ENCODE data around the gene CKMT1B.
"Not testable (repeated sequence)": the region's sequence is repeated elsewhere in the genome, so short reads cannot be mapped to it uniquely, and the experiment has no call there.

Gene CKMT1B
- total RNA-seq, result 0 reads per million in 3 donors

DNA sequence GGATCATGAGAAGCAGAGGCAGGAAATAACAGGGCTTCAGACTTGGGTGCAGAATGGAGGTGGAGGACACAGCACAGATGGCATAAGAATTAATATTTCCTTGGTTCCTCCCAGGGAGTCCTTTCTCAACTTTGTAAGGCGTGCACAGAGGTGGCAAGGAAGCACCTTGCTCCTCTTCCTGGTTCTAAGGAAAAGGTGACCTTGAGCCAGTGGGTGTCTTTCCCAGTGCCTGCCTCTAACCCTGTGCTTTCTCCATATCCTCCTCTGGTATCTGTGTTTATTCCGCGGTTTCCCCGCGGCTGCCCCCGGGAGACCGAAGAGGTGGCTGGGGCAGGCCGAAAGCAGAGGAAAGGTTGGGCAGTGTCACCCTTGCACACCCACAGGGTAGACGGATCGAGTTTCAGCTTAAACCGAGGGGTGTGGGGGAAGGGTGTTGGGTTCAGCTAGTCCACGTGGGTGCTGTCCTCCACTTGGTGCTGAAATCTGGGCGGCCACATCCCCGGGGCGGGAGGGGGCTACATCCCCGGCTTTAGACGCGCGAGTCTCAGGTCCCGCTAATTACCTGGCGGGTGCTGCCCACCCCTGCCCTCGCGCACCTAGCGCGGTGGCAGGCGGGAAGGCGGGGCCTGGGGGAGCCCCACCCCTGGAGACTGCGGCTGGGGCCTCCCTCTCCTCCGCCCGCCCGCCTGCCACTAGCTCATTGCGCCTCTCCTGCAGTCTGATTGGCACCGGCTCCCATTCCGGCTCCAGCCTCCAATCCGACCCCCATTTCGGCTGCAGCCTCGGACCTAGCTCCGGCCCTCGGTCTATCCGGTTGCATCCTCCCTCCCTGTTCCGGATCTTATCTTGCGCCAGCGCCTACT is at the start of gene CKMT1B:
CKMT1B (plus strand) TSS at position 700 of the 863 bp plus-strand sequence. CDS start 192 bp downstream, outside the sequence.
- H3K9me3 ChIP-seq (ENCODE audit: control insufficient read depth, low read length); H3K27ac ChIP-seq (ENCODE audit: insufficient read depth, low read length, poor library complexity, severe bottlenecking); H3K4me1 ChIP-seq (ENCODE audit: control insufficient read depth, insufficient read depth, low read length, poor library complexity, severe bottlenecking); H3K36me3 ChIP-seq (ENCODE audit: control insufficient read depth, insufficient read depth, low read length); H3K4me3 ChIP-seq (ENCODE audit: insufficient read depth, low read depth, low read length, poor library complexity, severe bottlenecking); DNase-seq; H3K27me3 ChIP-seq (replicated peaks; ENCODE audit: control insufficient read depth, insufficient read depth, low read length, poor library complexity, severe bottlenecking): not testable (repeated sequence)

DNA sequence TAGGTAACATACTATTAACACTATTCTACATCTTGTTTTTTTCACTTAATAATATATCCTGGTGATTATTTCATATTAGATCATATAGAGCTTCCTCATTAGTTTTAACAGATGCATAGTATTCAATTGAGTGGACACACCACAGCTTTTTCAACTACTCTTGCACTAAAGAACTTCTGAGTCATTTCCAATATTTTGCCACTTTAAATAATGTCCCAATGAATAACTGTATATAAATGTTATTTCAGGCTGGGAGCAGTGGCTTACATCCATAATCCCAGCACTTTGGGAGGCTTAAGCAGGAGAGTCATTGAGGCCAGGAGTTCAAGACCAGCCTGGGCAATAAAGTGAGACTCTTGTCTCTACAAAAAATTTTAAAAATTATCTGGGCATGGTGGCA is 49.6 kb upstream of the CKMT1B start:
- Histone ChIP-seq H3K9me3 (ENCODE audit: control insufficient read depth, low read length) (no peaks in the 10 kb centered on the region), H3K4me1 (ENCODE audit: control insufficient read depth, insufficient read depth, low read length, poor library complexity, severe bottlenecking) (no peaks in the 10 kb centered on the region)
- DNase-seq, result no peak

DNA sequence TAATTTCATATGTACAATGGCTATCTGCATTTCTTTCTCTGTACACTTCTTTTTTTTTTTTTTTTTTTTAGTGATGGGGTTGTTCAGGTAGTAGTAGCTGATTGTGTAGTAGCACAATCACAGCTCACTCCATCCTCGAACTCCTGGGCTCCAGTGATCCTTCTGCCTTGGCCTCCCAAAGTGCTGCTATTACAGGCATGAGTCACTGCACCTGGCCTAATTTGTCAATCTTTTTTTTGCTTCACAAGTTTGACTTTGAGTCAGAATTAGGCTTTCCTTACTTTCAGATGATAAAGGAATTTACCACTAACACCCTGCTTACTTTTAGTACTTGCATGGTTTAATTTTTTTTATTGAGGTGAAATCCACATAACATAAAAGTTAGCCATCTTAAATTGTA is 48.4 kb upstream of the CKMT1B start:
- Histone ChIP-seq H3K27ac (ENCODE audit: insufficient read depth, low read length, poor library complexity, severe bottlenecking) (no peak overlapping the region), H3K9me3 (ENCODE audit: control insufficient read depth, low read length) (no peaks in the 10 kb centered on the region), H3K36me3 (ENCODE audit: control insufficient read depth, insufficient read depth, low read length) (no peaks in the 10 kb centered on the region), H3K27me3 (replicated peaks; ENCODE audit: control insufficient read depth, insufficient read depth, low read length, poor library complexity, severe bottlenecking) (no peaks in the 10 kb centered on the region), H3K4me1 (ENCODE audit: control insufficient read depth, insufficient read depth, low read length, poor library complexity, severe bottlenecking) (no peaks in the 10 kb centered on the region), H3K4me3 (ENCODE audit: insufficient read depth, low read depth, low read length, poor library complexity, severe bottlenecking) (no peak overlapping the region)
- DNase-seq, result no peak

More for the DNA sequence above, 49.6 kb upstream of the CKMT1B start:
- Histone ChIP-seq H3K27me3 (replicated peaks; ENCODE audit: control insufficient read depth, insufficient read depth, low read length, poor library complexity, severe bottlenecking) (no peaks in the 10 kb centered on the region), H3K36me3 (ENCODE audit: control insufficient read depth, insufficient read depth, low read length) (no peaks in the 10 kb centered on the region), H3K4me3 (ENCODE audit: insufficient read depth, low read depth, low read length, poor library complexity, severe bottlenecking) (no peak overlapping the region), H3K27ac (ENCODE audit: insufficient read depth, low read length, poor library complexity, severe bottlenecking) (no peak overlapping the region)

DNA sequence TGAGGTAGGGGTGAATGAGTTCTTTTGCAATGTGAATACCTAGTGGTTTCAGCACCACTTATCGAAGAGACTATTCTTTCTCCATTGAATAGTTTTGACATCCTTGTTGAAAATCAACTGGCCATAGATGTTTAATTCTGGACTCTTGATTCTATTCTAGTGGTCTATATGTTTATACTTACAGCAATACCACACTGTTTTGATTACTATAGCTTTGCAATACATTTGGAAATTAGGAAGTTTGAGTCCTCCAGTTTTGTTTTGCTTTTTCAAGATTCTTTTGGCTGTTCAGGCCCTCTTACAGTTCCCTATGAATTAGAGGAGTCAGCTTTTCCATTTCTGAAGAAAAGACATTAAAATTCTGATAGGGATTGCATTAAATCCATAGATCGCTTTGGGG is 46.3 kb upstream of the CKMT1B start:
- H3K36me3 ChIP-seq (ENCODE audit: control insufficient read depth, insufficient read depth, low read length), result no peaks in the 10 kb centered on the region
- H3K27ac ChIP-seq (ENCODE audit: insufficient read depth, low read length, poor library complexity, severe bottlenecking), result no peak overlapping the region
- no peaks in the 10 kb centered on the region for H3K4me1 ChIP-seq (ENCODE audit: control insufficient read depth, insufficient read depth, low read length, poor library complexity, severe bottlenecking)
- no peaks in the 10 kb centered on the region for H3K27me3 ChIP-seq (replicated peaks; ENCODE audit: control insufficient read depth, insufficient read depth, low read length, poor library complexity, severe bottlenecking)
- no peaks in the 10 kb centered on the region for H3K9me3 ChIP-seq (ENCODE audit: control insufficient read depth, low read length)
- H3K4me3 ChIP-seq (ENCODE audit: insufficient read depth, low read depth, low read length, poor library complexity, severe bottlenecking), result no peak overlapping the region
- DNase-seq, result no peak

DNA sequence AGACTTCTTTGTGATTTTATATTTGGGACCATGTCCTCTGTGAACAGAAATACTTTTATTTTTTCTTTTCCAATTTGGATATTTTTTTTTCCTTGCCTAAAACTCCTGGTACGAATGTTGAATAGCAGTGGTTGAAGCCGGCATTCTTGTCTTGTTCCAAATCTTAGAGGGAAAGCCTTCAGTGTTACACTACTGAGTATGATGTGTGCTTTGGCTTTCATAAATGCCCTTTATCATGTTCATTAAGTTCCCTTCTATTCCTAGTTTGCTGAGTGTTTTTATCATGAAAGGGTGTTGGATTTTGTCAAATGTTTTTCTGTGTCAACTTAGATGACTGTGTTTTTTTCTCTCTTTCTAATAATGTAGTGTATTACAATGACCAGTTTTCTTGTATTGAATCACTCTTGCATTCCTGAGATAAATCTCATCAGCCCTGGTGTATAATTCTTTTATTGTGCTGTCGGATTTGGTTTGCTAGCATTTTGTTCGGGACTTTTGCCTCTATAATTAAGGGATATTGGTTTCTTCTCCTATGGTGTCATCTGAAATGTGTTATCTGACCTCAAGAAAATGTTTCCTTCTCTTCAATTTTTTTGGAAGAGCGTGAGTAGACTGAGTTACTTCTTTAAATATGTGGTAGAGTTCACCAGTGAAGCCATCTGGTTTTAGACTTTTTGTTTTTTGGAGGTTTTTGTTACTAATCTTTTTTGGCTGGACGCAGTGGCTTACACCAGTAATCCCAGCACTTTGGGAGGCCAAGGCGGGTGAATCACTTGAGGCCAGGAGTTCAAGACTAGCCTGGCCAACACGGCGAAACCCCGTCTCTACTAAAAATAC is 43.1 kb upstream of the CKMT1B start:
- H3K27ac ChIP-seq (ENCODE audit: insufficient read depth, low read length, poor library complexity, severe bottlenecking), result no peak overlapping the region
- H3K4me1 ChIP-seq (ENCODE audit: control insufficient read depth, insufficient read depth, low read length, poor library complexity, severe bottlenecking), result no peaks in the 10 kb centered on the region
- no peaks in the 10 kb centered on the region for H3K9me3 ChIP-seq (ENCODE audit: control insufficient read depth, low read length)
- DNase-seq, result no peak
- no peak overlapping the region for H3K4me3 ChIP-seq (ENCODE audit: insufficient read depth, low read depth, low read length, poor library complexity, severe bottlenecking)
- H3K27me3 ChIP-seq (replicated peaks; ENCODE audit: control insufficient read depth, insufficient read depth, low read length, poor library complexity, severe bottlenecking), result no peaks in the 10 kb centered on the region
- no peaks in the 10 kb centered on the region for H3K36me3 ChIP-seq (ENCODE audit: control insufficient read depth, insufficient read depth, low read length)

DNA sequence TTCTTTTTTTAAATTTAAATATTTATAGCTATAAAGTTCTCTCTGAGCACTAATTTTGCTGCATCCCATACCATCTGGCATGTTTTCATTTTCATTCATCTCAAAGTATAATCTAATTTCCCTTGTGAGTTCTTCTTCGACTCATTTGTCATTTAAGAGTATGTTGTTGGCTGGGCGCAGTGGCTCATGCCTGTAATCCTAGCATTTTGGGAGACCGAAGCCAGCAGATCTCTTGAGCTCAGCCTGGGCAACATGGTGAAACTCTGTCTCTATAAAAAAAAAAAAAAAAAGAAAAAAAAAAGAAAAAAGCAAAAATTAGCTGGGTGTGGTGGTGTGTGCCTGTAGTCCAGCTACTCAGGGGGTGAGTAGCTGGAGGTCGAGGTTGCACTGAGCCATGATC is 41.6 kb upstream of the CKMT1B start:
- Histone ChIP-seq H3K4me3 (ENCODE audit: insufficient read depth, low read depth, low read length, poor library complexity, severe bottlenecking) (no peak overlapping the region), H3K27ac (ENCODE audit: insufficient read depth, low read length, poor library complexity, severe bottlenecking) (no peak overlapping the region), H3K9me3 (ENCODE audit: control insufficient read depth, low read length) (no peaks in the 10 kb centered on the region), H3K36me3 (ENCODE audit: control insufficient read depth, insufficient read depth, low read length) (no peaks in the 10 kb centered on the region), H3K27me3 (replicated peaks; ENCODE audit: control insufficient read depth, insufficient read depth, low read length, poor library complexity, severe bottlenecking) (no peaks in the 10 kb centered on the region), H3K4me1 (ENCODE audit: control insufficient read depth, insufficient read depth, low read length, poor library complexity, severe bottlenecking) (no peaks in the 10 kb centered on the region)
- no peak for DNase-seq

DNA sequence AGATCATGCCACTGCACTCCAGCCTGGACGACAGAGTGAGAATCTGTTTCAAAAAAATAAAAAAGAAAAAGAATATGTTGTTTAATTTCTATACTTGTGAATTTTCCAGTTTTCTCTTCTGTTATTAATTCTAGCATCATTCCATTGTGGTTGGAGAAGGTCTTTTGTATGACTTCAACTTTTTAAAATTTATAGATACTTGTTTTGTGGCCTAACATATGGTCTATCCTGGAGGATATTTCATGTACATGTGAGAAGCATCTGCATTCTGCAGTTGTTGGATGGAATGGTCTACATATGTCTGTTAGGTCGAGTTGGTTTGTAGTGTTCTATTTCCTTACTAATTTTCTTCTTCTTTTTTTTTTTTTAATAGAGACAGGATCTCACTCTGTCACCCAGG is 40.8 kb upstream of the CKMT1B start:
- Histone ChIP-seq H3K27ac (ENCODE audit: insufficient read depth, low read length, poor library complexity, severe bottlenecking) (no peak overlapping the region), H3K27me3 (replicated peaks; ENCODE audit: control insufficient read depth, insufficient read depth, low read length, poor library complexity, severe bottlenecking) (no peaks in the 10 kb centered on the region), H3K4me1 (ENCODE audit: control insufficient read depth, insufficient read depth, low read length, poor library complexity, severe bottlenecking) (no peaks in the 10 kb centered on the region), H3K9me3 (ENCODE audit: control insufficient read depth, low read length) (no peaks in the 10 kb centered on the region), H3K36me3 (ENCODE audit: control insufficient read depth, insufficient read depth, low read length) (no peaks in the 10 kb centered on the region), H3K4me3 (ENCODE audit: insufficient read depth, low read depth, low read length, poor library complexity, severe bottlenecking) (no peak overlapping the region)
- DNase-seq, result no peak

DNA sequence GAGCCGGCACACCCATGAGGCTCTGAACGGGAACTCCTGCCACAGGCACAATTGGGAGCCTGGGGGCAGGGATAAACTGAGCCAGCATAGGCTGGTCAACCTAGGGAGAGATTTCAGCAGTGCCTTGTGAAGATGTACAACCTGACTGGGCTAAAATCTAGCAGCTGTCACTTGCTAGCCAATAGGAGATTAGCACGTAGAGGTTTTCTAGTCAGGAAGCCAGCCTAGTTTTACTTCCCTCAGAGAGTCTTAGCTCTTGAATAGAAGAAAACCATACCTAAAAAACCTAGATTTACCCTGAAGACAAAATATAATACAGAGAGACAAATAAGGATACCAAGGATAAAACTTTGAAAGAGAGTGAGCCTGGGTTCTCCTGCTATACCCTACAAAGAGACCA is 31.1 kb upstream of the CKMT1B start:
- not testable (repeated sequence) for H3K4me3 ChIP-seq (ENCODE audit: insufficient read depth, low read depth, low read length, poor library complexity, severe bottlenecking); H3K27ac ChIP-seq (ENCODE audit: insufficient read depth, low read length, poor library complexity, severe bottlenecking); H3K9me3 ChIP-seq (ENCODE audit: control insufficient read depth, low read length); DNase-seq; H3K4me1 ChIP-seq (ENCODE audit: control insufficient read depth, insufficient read depth, low read length, poor library complexity, severe bottlenecking); H3K36me3 ChIP-seq (ENCODE audit: control insufficient read depth, insufficient read depth, low read length); H3K27me3 ChIP-seq (replicated peaks; ENCODE audit: control insufficient read depth, insufficient read depth, low read length, poor library complexity, severe bottlenecking)

DNA sequence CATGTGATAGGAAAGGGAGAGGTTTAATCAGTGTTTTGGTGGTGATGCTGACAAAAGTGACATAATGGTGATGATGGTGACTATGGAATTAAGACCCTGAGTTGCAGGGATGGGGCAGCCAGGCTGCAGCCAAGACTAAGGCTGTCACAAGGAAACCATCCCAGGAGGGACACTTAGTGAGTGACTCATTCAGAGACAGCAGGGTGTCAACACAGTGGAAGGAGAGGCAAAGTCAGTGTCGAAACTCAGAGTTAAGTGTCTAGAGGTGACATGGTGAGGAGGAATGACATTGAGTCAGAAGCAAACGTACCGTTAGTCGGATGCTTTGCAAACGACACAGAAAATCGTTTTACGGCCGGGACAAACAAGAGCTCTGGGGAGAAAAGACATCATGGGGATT is 30.0 kb upstream of the CKMT1B start:
- not testable (repeated sequence) for H3K27ac ChIP-seq (ENCODE audit: insufficient read depth, low read length, poor library complexity, severe bottlenecking); H3K9me3 ChIP-seq (ENCODE audit: control insufficient read depth, low read length); H3K4me3 ChIP-seq (ENCODE audit: insufficient read depth, low read depth, low read length, poor library complexity, severe bottlenecking); H3K4me1 ChIP-seq (ENCODE audit: control insufficient read depth, insufficient read depth, low read length, poor library complexity, severe bottlenecking); H3K27me3 ChIP-seq (replicated peaks; ENCODE audit: control insufficient read depth, insufficient read depth, low read length, poor library complexity, severe bottlenecking); H3K36me3 ChIP-seq (ENCODE audit: control insufficient read depth, insufficient read depth, low read length); DNase-seq

DNA sequence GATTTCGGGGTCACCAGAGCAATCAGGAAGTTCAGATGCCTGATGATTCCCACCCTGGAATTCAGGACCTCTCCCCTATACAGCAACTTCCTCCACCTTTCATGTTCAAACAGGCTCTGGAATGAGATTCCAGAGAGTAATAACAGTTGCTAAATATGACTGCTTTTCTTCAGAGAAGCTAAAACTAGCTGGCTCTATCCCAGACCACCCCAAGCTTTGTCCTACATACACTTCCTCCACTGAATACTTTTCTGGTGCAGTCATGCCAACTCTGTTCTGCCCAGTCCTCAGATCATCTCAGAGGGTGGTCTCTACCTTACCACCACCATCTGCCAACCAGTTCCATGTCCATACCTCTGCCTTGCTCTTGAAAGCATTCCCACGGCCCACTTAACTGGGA is 27.2 kb upstream of the CKMT1B start:
- H3K9me3 ChIP-seq (ENCODE audit: control insufficient read depth, low read length); H3K4me1 ChIP-seq (ENCODE audit: control insufficient read depth, insufficient read depth, low read length, poor library complexity, severe bottlenecking); H3K4me3 ChIP-seq (ENCODE audit: insufficient read depth, low read depth, low read length, poor library complexity, severe bottlenecking); DNase-seq; H3K36me3 ChIP-seq (ENCODE audit: control insufficient read depth, insufficient read depth, low read length); H3K27ac ChIP-seq (ENCODE audit: insufficient read depth, low read length, poor library complexity, severe bottlenecking); H3K27me3 ChIP-seq (replicated peaks; ENCODE audit: control insufficient read depth, insufficient read depth, low read length, poor library complexity, severe bottlenecking): not testable (repeated sequence)
